ENCODE data around the gene TWF2. TPM values are rescaled to one million over a fixed set of nuclear protein-coding genes. Genes with fewer than 3 reads are reported as not detected.

The TWF2 gene
- total and polyA plus RNA-seq, 2 of the 13 experiments (the other 11 are each of a cell fraction or from before 2014, with no cell fraction given), result 45.5 to 108 TPM

GRCh38 chr3:52238193-52238760 is 681 bp downstream of the TWF2 start (continued):
- TF ChIP-seq ESRRA (CRISPR knock-in tag; IDR thresholded peaks at IDR 0.05; ENCODE audit: low read depth) (peak; percentile 99), ONECUT2 (CRISPR knock-in tag; IDR thresholded peaks at IDR 0.05) (no peak), THAP11 (CRISPR knock-in tag; IDR thresholded peaks at IDR 0.05) (peak; percentile 69; the same call in 1 of the 2 replicates), ZNF556 (CRISPR knock-in tag; IDR thresholded peaks at IDR 0.05; ENCODE audit: borderline replicate concordance) (peak; percentile 19; the same call in 1 of the 2 replicates), ISL2 (CRISPR knock-in tag; IDR thresholded peaks at IDR 0.05) (peak; percentile 71; the same call in 1 of the 2 replicates), MTF2 (CRISPR knock-in tag; IDR thresholded peaks at IDR 0.05; ENCODE audit: borderline replicate concordance) (no peak), THYN1 (CRISPR knock-in tag; IDR thresholded peaks at IDR 0.05; ENCODE audit: borderline replicate concordance, low read depth) (no peak), MIER3 (CRISPR knock-in tag; IDR thresholded peaks at IDR 0.05; ENCODE audit: borderline replicate concordance) (peak; percentile 70; the same call in 1 of the 2 replicates), NCOR1 (IDR thresholded peaks at IDR 0.05; ENCODE audit: borderline replicate concordance, low read length) (peak; percentile 83; the same call in 1 of the 2 replicates), ZBED4 (CRISPR knock-in tag; IDR thresholded peaks at IDR 0.05; ENCODE audit: borderline replicate concordance) (no peak), ZNF776 (CRISPR knock-in tag; IDR thresholded peaks at IDR 0.05) (no peak), HIVEP1 (CRISPR knock-in tag; IDR thresholded peaks at IDR 0.05) (peak; percentile 41; the same call in 1 of the 2 replicates), ETV5 (CRISPR knock-in tag; IDR thresholded peaks at IDR 0.05; ENCODE audit: borderline replicate concordance) (no peak; the same call in none of the 2 replicates), RFX5 (IDR thresholded peaks at IDR 0.05; ENCODE audit: low read depth, low read length) (no peak), ZNF609 (CRISPR knock-in tag; IDR thresholded peaks at IDR 0.05; ENCODE audit: borderline replicate concordance) (0 out of 2 replicates have a peak, but pooled peaks have one; percentile 27), XRCC5 (optimal IDR thresholded peaks at IDR 0.05; ENCODE audit: low read length) (peak; percentile 73), NCOA5 (CRISPR knock-in tag; IDR thresholded peaks at IDR 0.05) (no peak), ZNF44 (CRISPR knock-in tag; IDR thresholded peaks at IDR 0.05) (0 out of 2 replicates have a peak, but pooled peaks have one; percentile 15), CCAR2 (optimal IDR thresholded peaks at IDR 0.05; ENCODE audit: low read depth, low read length) (no peak), ATF7-NPFF (CRISPR knock-in tag; IDR thresholded peaks at IDR 0.05; ENCODE audit: low read depth) (0 out of 2 replicates have a peak, but pooled peaks have one; percentile 41), ZNF550 (CRISPR knock-in tag; IDR thresholded peaks at IDR 0.05; ENCODE audit: borderline replicate concordance) (no peak)
- TF ChIP-seq, protein P1, sequence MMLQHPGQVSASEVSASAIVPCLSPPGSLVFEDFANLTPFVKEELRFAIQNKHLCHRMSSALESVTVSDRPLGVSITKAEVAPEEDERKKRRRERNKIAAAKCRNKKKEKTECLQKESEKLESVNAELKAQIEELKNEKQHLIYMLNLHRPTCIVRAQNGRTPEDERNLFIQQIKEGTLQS (CRISPR knock-in tag; IDR thresholded peaks at IDR 0.05), result no peak
